GM19372 (cell line): Measurements from ENCODE around the gene ULBP1.
"Not testable (repeated sequence)": the region's sequence is repeated elsewhere in the genome, so short reads cannot be mapped to it uniquely, and the experiment has no call there.

Experiments used
- ATAC-seq: cut with Tn5 transposase; IDR thresholded peaks from one replicate; pipeline ENCODE4 v1.9.1; 2021; ENCODE audit warnings: mild to moderate bottlenecking, low read depth, moderate library complexity; ENCODE audit not compliant: unreplicated experiment

The ULBP1 gene, protein sequence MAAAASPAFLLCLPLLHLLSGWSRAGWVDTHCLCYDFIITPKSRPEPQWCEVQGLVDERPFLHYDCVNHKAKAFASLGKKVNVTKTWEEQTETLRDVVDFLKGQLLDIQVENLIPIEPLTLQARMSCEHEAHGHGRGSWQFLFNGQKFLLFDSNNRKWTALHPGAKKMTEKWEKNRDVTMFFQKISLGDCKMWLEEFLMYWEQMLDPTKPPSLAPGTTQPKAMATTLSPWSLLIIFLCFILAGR

GRCh38 chr6:149963462-149964307 lies at the start of gene ULBP1:
Gene ULBP1, plus strand, starts transcription at chr6:149963943. Its CDS starts 107 bp downstream, at chr6:149964050.
- ATAC-seq: peak; percentile 63

GRCh38 chr6:149915970-149916865 lies 47.5 kb upstream of the ULBP1 start:
- ATAC-seq: no peak

DNA sequence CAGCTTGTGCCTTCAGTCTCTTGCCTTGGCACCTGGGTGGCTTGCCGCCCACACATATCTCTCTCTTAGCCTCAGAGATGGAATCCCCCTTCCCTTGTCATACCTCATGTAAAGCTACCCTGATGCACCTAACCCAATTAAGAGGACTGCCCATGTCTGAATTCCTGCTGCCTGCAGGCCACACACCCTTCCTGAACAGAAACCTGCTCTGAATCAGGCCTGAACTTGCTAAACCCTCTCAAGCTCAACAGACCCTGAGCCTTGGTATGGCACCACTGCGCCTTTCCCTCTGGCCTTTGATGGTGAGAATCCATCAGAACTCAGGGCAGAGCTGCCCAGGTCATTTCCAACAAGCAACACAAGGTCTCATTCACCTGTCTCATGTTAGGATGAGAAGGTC lies 46.1 kb upstream of the ULBP1 start:
- ATAC-seq: no peak

DNA sequence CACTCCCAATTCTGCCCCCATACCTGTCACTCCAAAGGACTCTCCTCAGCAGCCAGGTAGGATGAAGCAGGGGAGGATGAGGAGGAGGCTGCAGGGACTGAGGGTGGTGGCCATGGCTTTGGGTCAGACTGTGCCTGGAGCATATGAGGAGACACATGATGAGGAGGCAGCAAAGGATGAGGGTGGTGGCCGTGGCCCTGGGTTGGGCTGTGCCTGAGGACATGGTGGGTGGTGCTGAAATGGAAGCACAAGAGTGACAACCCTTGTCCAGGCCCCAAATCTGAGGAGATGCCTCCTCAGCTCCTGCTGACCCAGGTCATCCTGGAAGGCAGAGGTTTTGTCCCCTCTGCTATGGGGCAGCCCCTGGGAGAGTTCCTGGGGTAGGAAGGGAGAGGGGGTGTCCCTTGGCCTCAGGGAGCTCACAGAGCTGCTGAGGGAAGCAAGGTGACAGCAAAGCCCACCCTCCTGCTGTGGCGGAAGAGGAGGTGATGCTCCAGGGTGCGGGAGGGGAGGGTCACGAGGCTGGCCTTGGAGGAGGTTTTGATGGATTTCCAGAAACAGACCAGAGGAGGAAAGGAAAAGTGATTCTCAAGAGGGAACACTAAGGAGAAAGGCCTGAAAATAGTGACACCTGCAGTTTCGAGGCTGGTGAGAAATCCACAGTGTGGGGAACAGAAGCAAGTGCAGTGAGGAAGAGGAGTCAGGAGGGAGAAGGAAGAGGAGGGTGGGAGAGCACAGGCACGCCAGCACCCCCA lies 45.4 kb upstream of the ULBP1 start:
- no peak for ATAC-seq

DNA sequence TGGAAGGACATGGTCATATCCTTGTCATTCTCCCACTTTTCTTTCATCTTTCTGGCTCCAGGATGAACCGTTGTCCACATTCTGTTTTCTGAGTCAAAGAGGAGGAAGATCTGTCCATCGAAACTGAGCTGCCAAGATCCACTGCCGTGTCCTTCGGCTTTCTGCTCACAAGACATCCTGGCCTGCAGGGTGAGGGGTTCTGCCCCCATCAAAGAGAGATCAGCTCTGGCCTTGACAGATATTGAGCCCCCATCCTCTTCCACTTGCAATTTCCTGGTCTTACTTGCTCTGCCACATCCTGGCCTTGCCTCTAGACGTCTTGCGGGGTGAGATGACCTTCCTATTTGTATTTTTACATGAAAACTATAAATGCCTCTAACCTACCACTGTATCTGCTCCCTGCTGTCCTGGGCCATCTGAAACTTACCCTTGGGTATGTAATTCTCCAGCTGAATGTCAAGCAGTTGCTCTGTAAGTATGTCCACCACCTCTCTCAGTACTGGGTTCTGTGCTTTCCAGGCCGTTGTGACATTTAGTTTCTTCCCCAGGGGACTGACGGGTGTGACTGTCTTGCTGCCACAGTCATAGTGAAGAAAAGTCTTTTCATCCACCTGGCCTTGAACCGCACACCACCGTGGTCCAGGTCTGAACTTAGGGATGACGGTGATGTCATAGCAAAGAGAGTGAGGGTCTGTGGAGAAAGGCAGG lies 44.5 kb upstream of the ULBP1 start:
- not testable (repeated sequence) for ATAC-seq

GRCh38 chr6:149919834-149920225 lies 43.9 kb upstream of the ULBP1 start:
- ATAC-seq: no peak

DNA sequence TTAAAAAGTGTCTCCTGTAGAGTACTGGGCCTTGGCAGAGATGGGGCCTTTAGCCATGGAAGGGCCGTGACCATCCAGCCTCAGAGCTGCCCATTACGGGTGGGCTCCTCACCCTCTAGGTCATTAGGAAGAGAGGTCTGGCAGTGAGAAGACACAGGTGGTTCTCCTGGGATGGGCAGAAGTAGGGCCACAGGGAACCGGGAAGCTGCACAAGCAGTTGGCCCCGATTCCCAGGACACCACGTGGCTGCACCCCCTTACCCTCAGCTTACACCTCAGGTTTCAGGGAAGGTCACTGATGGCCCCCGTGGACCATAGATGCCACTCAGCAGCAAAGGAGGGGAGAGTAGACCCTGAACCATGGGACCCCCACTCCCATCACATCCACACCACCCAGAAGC lies 42.4 kb upstream of the ULBP1 start:
- no peak for ATAC-seq

GRCh38 chr6:149922091-149922490 lies 41.7 kb upstream of the ULBP1 start:
- not testable (repeated sequence) for ATAC-seq

- ATAC-seq: peak; percentile 57
Observed at GRCh38 chr6:149922642-149923326, 41.0 kb upstream of the ULBP1 start, which contains the start of gene RAET1G. Gene RAET1G, minus strand, starts transcription at chr6:149923121. Its CDS starts 111 bp downstream, at chr6:149923010.

GRCh38 chr6:149923327-149923986 lies 40.3 kb upstream of the ULBP1 start:
- ATAC-seq: no peak

DNA sequence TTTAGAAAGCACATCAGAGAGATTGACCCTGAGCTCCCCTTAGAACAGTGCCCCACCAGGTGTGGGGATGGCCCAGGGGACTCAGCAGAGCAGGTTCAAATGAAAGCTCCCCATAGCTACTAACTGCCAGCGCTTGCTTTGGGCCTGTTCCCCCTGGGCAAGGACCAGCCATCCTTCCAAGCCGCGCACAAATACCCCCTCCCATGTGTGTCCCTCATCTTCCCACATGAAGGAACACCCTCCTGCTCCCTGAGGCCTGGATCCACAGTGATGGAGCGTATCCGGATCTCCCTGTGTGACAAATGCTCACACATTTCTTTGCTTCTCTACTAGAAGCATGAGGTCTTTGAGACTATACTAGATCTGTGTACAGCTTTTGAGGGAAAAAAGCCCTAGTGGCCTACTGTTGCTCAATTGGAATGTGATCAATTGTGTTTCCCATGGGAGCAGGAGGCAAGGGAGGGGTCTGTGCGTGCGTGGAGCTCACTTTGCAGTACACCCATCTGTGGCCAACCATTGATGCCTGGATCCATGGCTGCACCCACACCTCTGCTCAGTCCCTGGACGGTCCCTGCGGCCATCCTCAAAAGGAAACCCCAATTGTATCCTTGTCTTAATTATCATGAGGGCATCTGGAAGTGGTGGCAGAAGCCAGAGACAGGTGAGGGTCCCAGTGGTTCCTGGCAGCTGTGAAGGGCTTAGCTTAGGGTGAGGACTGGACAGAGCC lies 39.4 kb upstream of the ULBP1 start:
- no peak for ATAC-seq

DNA sequence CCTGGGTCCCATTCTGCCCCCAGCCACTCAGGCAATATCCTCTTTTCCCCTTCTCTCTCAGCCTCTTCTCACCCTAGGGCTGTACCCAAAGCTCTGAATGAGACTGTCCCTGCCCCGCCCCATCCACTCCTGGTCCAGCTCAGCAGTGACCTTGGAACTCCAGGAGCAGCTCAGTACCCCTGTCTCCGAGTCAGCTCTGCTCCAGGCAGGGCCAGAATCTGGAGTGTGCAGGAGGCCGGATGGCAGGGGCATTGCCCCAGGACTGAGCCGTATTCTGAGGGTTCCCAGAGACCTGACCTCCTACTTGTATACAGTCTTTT lies 38.9 kb upstream of the ULBP1 start:
- no peak for ATAC-seq

- ATAC-seq: no peak
Observed at GRCh38 chr6:149925253-149925973, 38.3 kb upstream of the ULBP1 start.

DNA sequence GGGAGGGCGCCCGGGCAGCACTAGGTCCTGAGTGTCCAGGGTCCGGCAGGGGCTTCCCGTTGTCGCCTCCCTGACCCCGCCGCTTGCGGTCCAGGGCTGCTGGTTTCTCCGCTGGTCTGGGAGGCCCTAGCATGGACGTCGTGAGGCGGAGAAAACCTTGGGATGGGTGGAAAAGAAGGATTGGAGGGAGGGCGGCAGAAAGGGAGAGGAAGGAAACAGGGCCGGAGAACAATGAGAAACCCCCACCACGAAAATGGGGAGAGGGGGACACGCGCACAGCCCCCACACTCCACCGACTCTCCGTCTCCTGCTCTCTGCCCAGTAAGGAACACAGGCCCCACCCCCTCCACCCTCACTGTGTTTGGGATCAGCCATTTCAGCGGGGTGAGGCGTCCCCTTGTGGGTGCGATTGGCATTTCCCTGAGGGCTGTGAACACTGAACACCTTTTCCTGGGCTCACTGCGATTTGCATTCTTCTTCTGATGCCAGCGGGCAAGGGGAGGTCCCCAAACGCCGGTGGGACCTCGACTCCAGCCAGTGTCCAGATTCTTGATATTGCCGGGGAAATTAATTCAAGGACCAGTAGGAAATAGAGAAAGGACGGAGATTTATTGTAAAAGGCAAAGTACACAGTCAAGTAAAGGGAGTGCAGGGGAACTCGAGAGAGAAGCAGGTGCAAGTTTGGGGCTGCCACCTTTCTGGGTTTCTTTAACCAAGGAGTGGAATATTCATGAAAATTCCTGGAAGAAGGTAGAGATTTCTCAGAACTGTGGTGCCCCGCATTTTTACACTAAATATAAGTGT lies 37.6 kb upstream of the ULBP1 start:
- ATAC-seq: no peak

GRCh38 chr6:149927025-149927424 lies 36.7 kb upstream of the ULBP1 start:
- not testable (repeated sequence) for ATAC-seq

- no peak for ATAC-seq
Observed at GRCh38 chr6:149929422-149929821, 34.3 kb upstream of the ULBP1 start.
